ENCODE results near the gene TMEM62.
"Not testable (repeated sequence)": the region's sequence is repeated elsewhere in the genome, so short reads cannot be mapped to it uniquely, and the experiment has no call there.

TMEM62 gene

GRCh38 chr15:43177147-43177546, 43.8 kb downstream of the TMEM62 start:
- not testable (repeated sequence) for DNase-seq (ENCODE audit: low read depth in 3 of 3)

GRCh38 chr15:43183270-43183669, 49.9 kb downstream of the TMEM62 start:
- no peak for DNase-seq (ENCODE audit: low read depth in 3 of 3)

- DNase-seq (ENCODE audit: low read depth in 3 of 3): no peak
These were observed 51.2 kb downstream of the TMEM62 start for GRCh38 chr15:43184407-43185124.

- peak; percentile 65 to 76 (median 73) for DNase-seq (ENCODE audit: low read depth in 3 of 3)
These were observed 52.0 kb downstream of the TMEM62 start, which contains the start of gene CCNDBP1 for GRCh38 chr15:43185157-43186002. CCNDBP1 (plus strand) TSS chr15:43185403; CDS start chr15:43185499, 96 bp downstream.

DNA sequence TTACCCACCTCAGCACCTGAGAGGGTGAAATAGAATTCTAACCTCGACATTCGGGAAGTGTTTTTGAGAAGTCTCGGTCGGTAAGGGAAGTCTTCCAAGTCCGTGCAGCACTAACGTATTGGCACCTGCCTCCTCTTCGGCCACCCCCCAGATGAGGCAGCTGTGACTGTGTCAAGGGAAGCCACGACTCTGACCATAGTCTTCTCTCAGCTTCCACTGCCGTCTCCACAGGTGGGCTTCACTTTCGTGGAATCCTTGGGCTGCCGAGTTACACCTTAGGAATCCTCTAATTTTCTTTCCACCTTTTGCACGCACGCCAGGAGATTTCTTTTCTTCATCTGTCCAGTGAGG, 52.6 kb downstream of the TMEM62 start:
- peak in 1 of 3 experiments; percentile 4 for DNase-seq (ENCODE audit: low read depth in 3 of 3)

DNA sequence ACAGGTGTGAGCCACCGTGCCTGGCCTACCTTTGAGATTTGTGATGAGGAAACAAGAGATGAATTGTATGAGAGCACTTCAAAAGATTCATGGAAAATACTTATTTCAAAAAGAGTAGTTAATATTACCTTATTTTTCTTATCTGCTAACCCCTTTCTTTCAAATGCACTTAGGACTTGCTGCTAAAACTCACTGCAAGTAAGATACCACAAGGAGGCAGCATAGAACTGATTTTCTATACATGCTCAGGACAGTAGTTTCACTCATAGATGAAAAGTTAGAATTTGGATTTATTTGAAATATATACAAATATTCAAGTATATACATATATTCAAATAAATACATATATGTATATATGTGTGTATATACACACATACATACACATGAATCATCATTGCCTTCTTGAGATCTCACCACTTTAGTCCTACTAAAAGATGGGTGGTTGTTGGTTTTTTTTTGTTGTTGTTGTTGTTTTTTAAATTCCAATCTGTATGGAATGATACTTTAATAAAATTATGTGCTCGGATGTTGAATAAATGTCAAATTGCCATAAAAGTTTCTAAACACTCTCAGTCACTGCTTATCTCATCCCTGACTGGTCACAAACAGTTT, 54.3 kb downstream of the TMEM62 start:
- DNase-seq (ENCODE audit: low read depth in 3 of 3): no peak

GRCh38 chr15:43189296-43189695, 55.9 kb downstream of the TMEM62 start:
- no peak for DNase-seq (ENCODE audit: low read depth in 3 of 3)

GRCh38 chr15:43190178-43190577, 56.8 kb downstream of the TMEM62 start:
- no peak for DNase-seq (ENCODE audit: low read depth in 3 of 3)

DNA sequence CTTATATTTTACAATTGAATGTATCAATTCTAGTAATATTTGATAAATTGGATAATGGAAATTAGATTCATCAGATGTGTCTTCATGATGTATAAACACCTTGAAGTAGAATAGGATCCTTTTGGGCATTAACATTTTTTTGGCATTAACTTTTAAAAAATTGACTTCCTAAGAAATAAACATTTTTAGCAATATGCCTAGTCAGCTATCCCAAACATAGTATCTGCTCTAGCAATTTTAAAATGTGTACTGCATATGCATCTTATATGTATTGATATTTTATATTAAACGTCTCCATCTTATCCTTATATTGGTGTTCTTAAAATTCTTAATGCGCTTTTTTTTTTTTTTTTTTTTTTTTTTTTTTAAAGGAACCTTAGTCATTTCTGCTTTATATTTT, 60.3 kb downstream of the TMEM62 start:
- DNase-seq (ENCODE audit: low read depth in 3 of 3): no peak

GRCh38 chr15:43194795-43195194, 61.4 kb downstream of the TMEM62 start:
- DNase-seq (ENCODE audit: low read depth in 3 of 3): no peak

GRCh38 chr15:43196760-43197548, 63.6 kb downstream of the TMEM62 start:
- no peak for DNase-seq (ENCODE audit: low read depth in 3 of 3)

- not testable (repeated sequence) for DNase-seq (ENCODE audit: low read depth in 3 of 3)
These were observed 64.4 kb downstream of the TMEM62 start for GRCh38 chr15:43197773-43198172.

DNA sequence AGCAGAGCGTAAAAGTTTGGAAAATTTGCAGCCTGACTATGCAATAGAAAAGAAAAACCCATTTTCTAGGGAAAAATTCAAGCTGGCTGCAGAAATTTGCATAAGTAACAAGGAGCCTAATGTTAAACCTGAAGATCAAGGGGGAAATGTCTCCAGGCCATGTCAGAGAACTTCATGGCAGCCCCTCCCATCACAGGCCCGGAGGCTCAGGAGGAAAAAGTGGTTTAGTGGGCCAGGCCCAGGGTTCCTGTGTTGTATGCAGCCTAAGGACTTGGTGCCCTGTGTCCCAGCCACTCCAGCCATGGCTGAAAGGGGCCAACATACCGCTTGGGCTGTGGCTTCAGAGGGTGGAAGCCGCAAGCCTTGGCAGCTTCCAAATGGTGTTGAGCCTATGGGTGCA, 65.2 kb downstream of the TMEM62 start:
- DNase-seq (ENCODE audit: low read depth in 3 of 3): not testable (repeated sequence)

GRCh38 chr15:43198992-43199391, 65.6 kb downstream of the TMEM62 start:
- DNase-seq (ENCODE audit: low read depth in 3 of 3): no peak

DNA sequence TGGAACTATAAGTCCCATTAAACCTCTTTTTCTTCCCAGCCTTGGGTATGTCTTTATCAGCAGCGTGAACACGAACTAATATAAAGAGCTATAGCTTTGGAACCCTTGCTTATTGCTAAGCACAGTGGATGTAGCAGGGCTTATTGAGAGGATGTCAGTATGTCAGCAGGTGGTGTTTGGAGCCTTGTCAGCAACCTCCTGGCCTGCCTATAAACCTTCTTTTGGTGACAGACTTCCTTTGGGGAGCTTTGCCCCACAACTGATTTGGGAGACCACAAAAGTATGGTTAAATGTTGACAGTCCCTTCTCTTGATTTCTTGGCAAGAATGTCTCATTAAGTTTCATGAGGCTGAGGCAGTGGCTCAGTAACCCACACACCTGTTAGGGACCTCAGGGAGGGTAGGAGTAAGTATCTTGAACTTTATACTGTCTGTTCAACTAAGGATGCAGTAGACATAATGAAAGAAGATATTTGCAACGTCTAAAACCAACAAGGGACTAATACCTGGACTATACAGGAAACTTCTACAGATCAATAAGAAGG, 66.6 kb downstream of the TMEM62 start:
- DNase-seq (ENCODE audit: low read depth in 3 of 3): no peak

GRCh38 chr15:43204016-43204901, 70.9 kb downstream of the TMEM62 start:
- peak; percentile 9 to 21 (median 14) for DNase-seq (ENCODE audit: low read depth in 3 of 3)

- no peak for DNase-seq (ENCODE audit: low read depth in 3 of 3)
These were observed 72.7 kb downstream of the TMEM62 start for GRCh38 chr15:43206054-43206453.

GRCh38 chr15:43207024-43207423, 73.6 kb downstream of the TMEM62 start:
- no peak for DNase-seq (ENCODE audit: low read depth in 3 of 3)

GRCh38 chr15:43208052-43209002, 74.9 kb downstream of the TMEM62 start:
- no peak for DNase-seq (ENCODE audit: low read depth in 3 of 3)
